ENCODE data around the gene HEATR5A.

HEATR5A gene

DNA sequence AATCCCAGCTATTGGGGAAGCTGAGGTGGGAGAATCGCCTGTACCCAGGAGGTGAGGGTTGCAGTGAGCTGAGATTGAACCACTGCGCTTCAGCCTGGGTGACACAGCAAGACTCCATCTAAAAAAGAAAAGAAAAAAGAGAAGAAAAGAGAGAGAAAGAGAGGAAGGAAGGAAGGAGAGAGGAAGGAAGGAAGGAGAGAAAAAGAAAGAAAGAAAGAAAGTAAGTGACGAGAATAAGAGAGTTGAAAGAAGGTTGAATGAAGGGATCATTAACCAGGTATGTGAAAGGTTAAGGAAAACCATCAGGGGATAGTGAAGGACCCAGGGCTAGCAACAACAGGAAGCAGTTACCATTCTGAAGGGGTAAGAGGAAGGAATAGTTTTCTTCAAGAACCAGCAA, 41.2 kb upstream of the HEATR5A start:
- TF ChIP-seq TEAD4 (IDR thresholded peaks at IDR 0.05) (no peak), CEBPB (IDR thresholded peaks at IDR 0.05) (no peak), NFIC (IDR thresholded peaks at IDR 0.05) (no peak), TCF12 (IDR thresholded peaks at IDR 0.05; ENCODE audit: low read depth) (no peak), RAD21 (IDR thresholded peaks at IDR 0.05; ENCODE audit: low read depth) (no peak), TAF1 (IDR thresholded peaks at IDR 0.05; ENCODE audit: low read depth) (no peak), CREB1 (IDR thresholded peaks at IDR 0.05; ENCODE audit: low read depth) (no peak), ZBTB7A (IDR thresholded peaks at IDR 0.05; ENCODE audit: low read depth) (no peak), FOXM1 (IDR thresholded peaks at IDR 0.05; ENCODE audit: borderline replicate concordance, low read depth) (no peak), EP300 (IDR thresholded peaks at IDR 0.05; ENCODE audit: borderline replicate concordance) (no peak), YY1 (IDR thresholded peaks at IDR 0.05; ENCODE audit: low read depth) (no peak), EGR1 (IDR thresholded peaks at IDR 0.05) (no peak)
- TF ChIP-seq, protein P1, sequence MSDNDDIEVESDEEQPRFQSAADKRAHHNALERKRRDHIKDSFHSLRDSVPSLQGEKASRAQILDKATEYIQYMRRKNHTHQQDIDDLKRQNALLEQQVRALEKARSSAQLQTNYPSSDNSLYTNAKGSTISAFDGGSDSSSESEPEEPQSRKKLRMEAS (IDR thresholded peaks at IDR 0.05): no peak
- TF ChIP-seq, protein P2, sequence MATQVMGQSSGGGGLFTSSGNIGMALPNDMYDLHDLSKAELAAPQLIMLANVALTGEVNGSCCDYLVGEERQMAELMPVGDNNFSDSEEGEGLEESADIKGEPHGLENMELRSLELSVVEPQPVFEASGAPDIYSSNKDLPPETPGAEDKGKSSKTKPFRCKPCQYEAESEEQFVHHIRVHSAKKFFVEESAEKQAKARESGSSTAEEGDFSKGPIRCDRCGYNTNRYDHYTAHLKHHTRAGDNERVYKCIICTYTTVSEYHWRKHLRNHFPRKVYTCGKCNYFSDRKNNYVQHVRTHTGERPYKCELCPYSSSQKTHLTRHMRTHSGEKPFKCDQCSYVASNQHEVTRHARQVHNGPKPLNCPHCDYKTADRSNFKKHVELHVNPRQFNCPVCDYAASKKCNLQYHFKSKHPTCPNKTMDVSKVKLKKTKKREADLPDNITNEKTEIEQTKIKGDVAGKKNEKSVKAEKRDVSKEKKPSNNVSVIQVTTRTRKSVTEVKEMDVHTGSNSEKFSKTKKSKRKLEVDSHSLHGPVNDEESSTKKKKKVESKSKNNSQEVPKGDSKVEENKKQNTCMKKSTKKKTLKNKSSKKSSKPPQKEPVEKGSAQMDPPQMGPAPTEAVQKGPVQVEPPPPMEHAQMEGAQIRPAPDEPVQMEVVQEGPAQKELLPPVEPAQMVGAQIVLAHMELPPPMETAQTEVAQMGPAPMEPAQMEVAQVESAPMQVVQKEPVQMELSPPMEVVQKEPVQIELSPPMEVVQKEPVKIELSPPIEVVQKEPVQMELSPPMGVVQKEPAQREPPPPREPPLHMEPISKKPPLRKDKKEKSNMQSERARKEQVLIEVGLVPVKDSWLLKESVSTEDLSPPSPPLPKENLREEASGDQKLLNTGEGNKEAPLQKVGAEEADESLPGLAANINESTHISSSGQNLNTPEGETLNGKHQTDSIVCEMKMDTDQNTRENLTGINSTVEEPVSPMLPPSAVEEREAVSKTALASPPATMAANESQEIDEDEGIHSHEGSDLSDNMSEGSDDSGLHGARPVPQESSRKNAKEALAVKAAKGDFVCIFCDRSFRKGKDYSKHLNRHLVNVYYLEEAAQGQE (IDR thresholded peaks at IDR 0.05; ENCODE audit: low read depth): no peak
- TF ChIP-seq, protein P3, sequence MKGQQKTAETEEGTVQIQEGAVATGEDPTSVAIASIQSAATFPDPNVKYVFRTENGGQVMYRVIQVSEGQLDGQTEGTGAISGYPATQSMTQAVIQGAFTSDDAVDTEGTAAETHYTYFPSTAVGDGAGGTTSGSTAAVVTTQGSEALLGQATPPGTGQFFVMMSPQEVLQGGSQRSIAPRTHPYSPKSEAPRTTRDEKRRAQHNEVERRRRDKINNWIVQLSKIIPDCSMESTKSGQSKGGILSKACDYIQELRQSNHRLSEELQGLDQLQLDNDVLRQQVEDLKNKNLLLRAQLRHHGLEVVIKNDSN (IDR thresholded peaks at IDR 0.05): no peak

DNA sequence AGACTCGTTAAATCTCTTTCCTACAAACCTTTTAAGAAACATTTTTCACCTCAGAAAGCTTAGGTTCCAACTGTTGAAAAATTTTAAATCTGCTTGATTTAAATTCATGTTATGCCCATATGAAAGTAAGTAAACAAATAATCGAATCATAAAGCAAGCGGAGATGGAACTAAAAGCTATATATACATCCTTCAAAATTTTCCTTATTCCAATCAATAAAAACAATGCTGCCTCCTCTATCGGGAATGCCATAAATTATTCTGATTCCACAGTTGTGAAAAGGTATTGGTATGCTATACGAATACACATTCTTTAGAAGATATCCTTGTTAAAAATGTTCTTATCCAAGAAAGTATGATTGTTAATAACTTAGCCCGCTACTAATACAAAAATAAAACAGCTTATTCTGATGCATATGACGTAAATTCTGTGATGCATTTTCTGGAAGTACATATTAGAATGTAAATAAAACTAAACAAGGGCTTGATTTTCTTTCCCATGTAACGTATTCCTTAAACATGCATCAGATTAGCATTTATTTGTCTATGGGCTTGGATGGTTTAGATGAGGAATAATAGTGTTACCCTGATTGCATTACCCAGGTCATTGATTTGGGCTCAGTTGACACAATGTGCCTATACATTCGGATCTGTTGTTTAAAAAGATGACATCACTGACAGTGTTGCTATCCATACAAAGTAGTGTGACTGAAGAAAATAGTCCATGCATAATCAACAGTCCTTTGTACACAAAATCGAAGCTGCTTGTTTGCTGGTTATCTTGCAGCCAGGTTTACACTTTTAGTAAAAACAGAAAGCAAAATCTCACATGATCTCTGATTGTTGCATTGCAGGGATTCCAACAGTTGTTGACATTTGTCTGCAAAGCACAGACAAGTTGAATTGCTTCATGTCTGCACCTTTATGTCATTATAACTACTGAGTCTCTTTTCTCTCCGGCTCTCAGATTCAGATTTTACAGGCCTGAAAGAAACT, 37.6 kb upstream of the HEATR5A start:
- TF ChIP-seq ZBTB7A (IDR thresholded peaks at IDR 0.05; ENCODE audit: low read depth): no peak
- TF ChIP-seq CEBPB (IDR thresholded peaks at IDR 0.05): no peak
- no peak for TF ChIP-seq TAF1 (IDR thresholded peaks at IDR 0.05; ENCODE audit: low read depth)
- no peak for TF ChIP-seq FOXM1 (IDR thresholded peaks at IDR 0.05; ENCODE audit: borderline replicate concordance, low read depth)
- TF ChIP-seq, protein P2 (IDR thresholded peaks at IDR 0.05; ENCODE audit: low read depth): no peak
- TF ChIP-seq TCF12 (IDR thresholded peaks at IDR 0.05; ENCODE audit: low read depth): no peak
- TF ChIP-seq CREB1 (IDR thresholded peaks at IDR 0.05; ENCODE audit: low read depth): no peak
- TF ChIP-seq, protein P1 (IDR thresholded peaks at IDR 0.05): no peak
- no peak for TF ChIP-seq EGR1 (IDR thresholded peaks at IDR 0.05)
- TF ChIP-seq, protein P3 (IDR thresholded peaks at IDR 0.05): no peak
- TF ChIP-seq YY1 (IDR thresholded peaks at IDR 0.05; ENCODE audit: low read depth): no peak
- TF ChIP-seq NFIC (IDR thresholded peaks at IDR 0.05): no peak
- no peak for TF ChIP-seq EP300 (IDR thresholded peaks at IDR 0.05; ENCODE audit: borderline replicate concordance)
- no peak for TF ChIP-seq RAD21 (IDR thresholded peaks at IDR 0.05; ENCODE audit: low read depth)
- no peak for TF ChIP-seq TEAD4 (IDR thresholded peaks at IDR 0.05)

DNA sequence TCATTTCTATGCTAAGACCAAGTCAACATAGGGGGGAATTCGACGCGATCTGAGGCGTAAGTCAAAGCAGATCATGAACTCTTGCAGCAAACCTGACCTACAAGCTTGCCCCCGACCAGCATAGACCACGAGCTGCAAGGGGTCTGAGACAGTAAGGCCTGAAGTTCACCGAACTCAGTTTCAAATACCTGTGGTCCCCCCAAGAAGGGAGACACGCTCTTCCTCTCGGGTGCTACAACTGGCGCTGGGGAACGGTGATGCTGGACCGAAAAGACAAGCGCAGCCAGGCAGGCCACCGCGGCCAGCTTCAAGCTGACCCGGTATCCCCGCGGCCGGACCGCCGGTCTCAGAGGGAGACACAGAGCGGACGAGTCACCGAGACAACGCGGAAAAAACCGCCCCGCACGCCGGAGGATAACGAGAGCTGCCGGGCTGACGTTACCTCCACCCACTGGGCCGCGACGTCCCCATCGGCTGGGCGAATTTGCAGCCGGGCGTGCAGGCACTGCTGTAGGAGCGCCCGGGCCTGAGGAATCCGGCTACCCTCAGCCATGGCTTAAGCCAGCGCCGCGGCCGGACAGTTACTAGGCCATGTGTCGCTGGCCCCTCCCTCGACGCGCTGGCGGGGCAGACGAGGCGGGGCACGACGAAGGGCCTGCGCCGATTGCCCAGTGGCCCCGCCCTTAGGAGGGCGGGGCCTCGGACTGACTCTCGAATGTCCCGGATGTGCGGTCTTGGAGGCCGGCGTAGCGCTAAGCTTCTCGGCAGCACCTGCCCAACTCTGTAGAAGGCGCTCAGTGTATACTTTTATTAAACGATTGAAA, 36.7 kb upstream of the HEATR5A start, which contains the start of gene DTD2:
TSS of gene DTD2 (minus strand) at position 666 of the 824 bp plus-strand sequence. CDS start at position 553, 113 bp downstream.
- TF ChIP-seq TEAD4 (IDR thresholded peaks at IDR 0.05) (no peak), NFIC (IDR thresholded peaks at IDR 0.05) (no peak), CEBPB (IDR thresholded peaks at IDR 0.05) (no peak), EGR1 (IDR thresholded peaks at IDR 0.05) (no peak), FOXM1 (IDR thresholded peaks at IDR 0.05; ENCODE audit: borderline replicate concordance, low read depth) (no peak), TCF12 (IDR thresholded peaks at IDR 0.05; ENCODE audit: low read depth) (no peak), YY1 (IDR thresholded peaks at IDR 0.05; ENCODE audit: low read depth) (peak; percentile 79), RAD21 (IDR thresholded peaks at IDR 0.05; ENCODE audit: low read depth) (no peak), TAF1 (IDR thresholded peaks at IDR 0.05; ENCODE audit: low read depth) (peak; percentile 91), EP300 (IDR thresholded peaks at IDR 0.05; ENCODE audit: borderline replicate concordance) (no peak), ZBTB7A (IDR thresholded peaks at IDR 0.05; ENCODE audit: low read depth) (no peak), CREB1 (IDR thresholded peaks at IDR 0.05; ENCODE audit: low read depth) (no peak; the same call in 1 of the 2 replicates)
- TF ChIP-seq, protein P1 (IDR thresholded peaks at IDR 0.05): peak; percentile 86
- TF ChIP-seq, protein P3 (IDR thresholded peaks at IDR 0.05): peak; percentile 39; the same call in 1 of the 2 replicates
- TF ChIP-seq, protein P2 (IDR thresholded peaks at IDR 0.05; ENCODE audit: low read depth): no peak

Data from Ishikawa (cell line).